Right lobe of liver (tissue), 6 donors: ENCODE measurements around the gene ATP6V0E1. TPM values are rescaled to one million over a fixed set of nuclear protein-coding genes. Genes with fewer than 3 reads are reported as not detected.
"Not testable (repeated sequence)": the region's sequence is repeated elsewhere in the genome, so short reads cannot be mapped to it uniquely, and the experiment has no call there.

Experiments used
- ATAC-seq, 4 donors: fragments of 200-7000 bp; cut with Tn5 transposase; one replicate each; pipeline ENCODE4 v1.9.1; 2020; ENCODE audit warnings: mild to moderate bottlenecking in 4 of 4, moderate library complexity in 4 of 4
- DNase-seq, 3 donors: peaks; one replicate each; pipeline ENCODE4 v3.0.0-alpha.2; 2020
- H3K27ac ChIP-seq, 3 donors: fragments of 200-600 bp; one replicate each; pipeline ENCODE4 v1.8.0; 2022
- H3K27me3 ChIP-seq, 2 donors: fragments of 200-600 bp; one replicate each; pipeline ENCODE4 v1.8.0; 2022
- H3K36me3 ChIP-seq, 4 donors: fragments of 200-600 bp; sonication (generic) in 1 of 4; one replicate each; pipeline versions ENCODE4 v1.5.1 to v1.8.0; 2017 to 2022; ENCODE audit warnings: control low read depth in 1 of 4
- H3K4me1 ChIP-seq, 4 donors: fragments of 200-600 bp; sonication (generic) in 1 of 4; one replicate each; pipeline versions ENCODE4 v1.5.1 to v1.8.0; 2017 to 2022; ENCODE audit warnings: control low read depth in 1 of 4
- H3K4me3 ChIP-seq, 3 donors: fragments of 200-600 bp; one replicate each; pipeline ENCODE4 v1.8.0; 2022
- H3K9me3 ChIP-seq, 4 donors: fragments of 200-600 bp; sonication (generic) in 1 of 4; one replicate each; pipeline versions ENCODE4 v1.5.1 to v1.8.0; 2017 to 2022; ENCODE audit warnings: control low read depth in 1 of 4
- CTCF ChIP-seq, 4 donors: fragments of 200-600 bp in 3 of 4; fragments of 450-650 bp in 1 of 4; IDR thresholded peaks; one replicate each; pipeline versions ENCODE4 v1.5.1 to v1.8.0; 2016 to 2022; ENCODE audit warnings: antibody characterized with exemption in 4 of 4, mild to moderate bottlenecking in 2 of 4
- POLR2A ChIP-seq: fragments of 450-650 bp; IDR thresholded peaks from one replicate; pipeline ENCODE4 v1.6.1; 2017; ENCODE audit warnings: antibody characterized with exemption, mild to moderate bottlenecking
- whole genome bisulfite sequencing: methylation state at CpG from one replicate; pipeline ENCODE4 v1.1.6; 2018; ENCODE audit warnings: low coverage, low lambda C conversion rate; ENCODE audit not compliant: insufficient coverage; ENCODE audit errors: missing lambda C conversion rate; 5-methylcytosine and 5-hydroxymethylcytosine counted together
- intact Hi-C, 2 donors: fragments of 100-400 bp; cut with DNase I; formaldehyde crosslinking; loops; one replicate each; pipeline versions ENCODE4 v1.11.2 to v1.14.1; 2022
- total RNA-seq, 6 experiments: library from RNA; depleted of rRNA in 2 of 6; stranded (reverse); fragments of >200 nt in 2 of 6; fragmentation: NEBNext Ultra II Directional in 3 of 6; extraction: Animal tissue kit (Norgen Biotek cat#: 25700) in 3 of 6; gene quantifications; one replicate each; pipeline versions ENCODE4 v1.1.0 to v1.2.4, GENCODE V29; 2016 to 2023
- donor health status: DM: no; HTN: yes; CAD: no.
- donor health status: DM: no; HTN: no; CAD: no.
- donor health status: DM: no; HTN: no; CAD: no.
- donor health status: DM: no; HTN: yes; CAD: no.
- donor health status: DM: no; HTN: yes; CAD: no.

ATP6V0E1 gene
- total RNA-seq, 6 experiments from 2014 or later: 83.1 to 202 (median 116) TPM

GRCh38 chr5:173028811-173029327 lies 45.3 kb downstream of the ATP6V0E1 start:
- H3K27me3 ChIP-seq: no peaks in the 10 kb centered on the region
- H3K36me3 ChIP-seq: no peaks in the 10 kb centered on the region
- TF ChIP-seq POLR2A (no peak), CTCF (IDR thresholded peaks at IDR 0.05) (no peak)
- DNase-seq (no peak), ATAC-seq (peak in 1 of 4 donors; percentile 11)
- WGBS: 60% methylated on average over 3 of the region's 4 CpGs
- intact Hi-C loops: no loop called here
- H3K9me3 ChIP-seq: no peaks in the 10 kb centered on the region
- no peak overlapping the region for H3K4me3 ChIP-seq
- peaks cover 0 to 28% (median 2%) of the 10 kb centered on the region in 4 donors for H3K4me1 ChIP-seq
- peak overlapping the region in 2 of 3 donors; percentile 7 to 15 for H3K27ac ChIP-seq

DNA sequence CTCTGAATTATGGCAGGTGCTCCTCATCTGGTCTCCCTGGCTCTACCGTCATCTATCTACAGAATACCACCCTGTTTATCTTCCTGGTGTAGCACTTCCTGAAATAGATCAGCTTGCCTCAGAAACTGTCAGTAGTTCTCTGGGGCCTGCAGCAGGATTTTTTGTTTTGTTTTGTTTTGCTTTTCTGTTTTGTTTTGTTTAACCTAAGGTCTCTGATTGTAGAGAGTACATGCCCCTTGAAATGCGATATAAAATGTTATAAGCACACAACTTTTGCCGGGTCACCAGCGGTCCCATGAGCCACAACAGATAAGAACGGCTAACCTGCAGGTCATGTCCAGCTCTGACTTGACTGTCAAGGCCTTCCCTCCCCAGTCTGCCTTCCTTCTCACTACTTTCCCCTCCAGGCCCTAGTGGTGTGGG lies 45.9 kb downstream of the ATP6V0E1 start:
- Histone ChIP-seq H3K27me3 (no peaks in the 10 kb centered on the region), H3K9me3 (no peaks in the 10 kb centered on the region), H3K4me3 (no peak overlapping the region), H3K4me1 (peaks cover 0 to 28% (median 2%) of the 10 kb centered on the region in 4 donors), H3K27ac (peak overlapping the region in 2 of 3 donors; percentile 7 to 26), H3K36me3 (peaks cover 0 to 2% (median 0%) of the 10 kb centered on the region in 4 donors)
- 33% methylated on average over 5 of the region's 5 CpGs for WGBS
- intact Hi-C loops: no loop called here
- TF ChIP-seq CTCF (IDR thresholded peaks at IDR 0.05) (no peak), POLR2A (no peak)
- DNase-seq (no peak), ATAC-seq (peak; percentile 47 to 69 (median 64))

- intact Hi-C loops, ATAC-seq, H3K4me3 ChIP-seq, H3K27ac ChIP-seq, DNase-seq, H3K27me3 ChIP-seq, H3K36me3 ChIP-seq, H3K9me3 ChIP-seq: not testable (repeated sequence)
- WGBS: 100% methylated on average over 3 of the region's 3 CpGs
- peaks cover 0 to 28% (median 2%) of the 10 kb centered on the region in 4 donors for H3K4me1 ChIP-seq
Observed at GRCh38 chr5:173032096-173032495, 48.5 kb downstream of the ATP6V0E1 start.

GRCh38 chr5:173032730-173033129 lies 49.2 kb downstream of the ATP6V0E1 start:
- no peak for ATAC-seq
- WGBS: 94% methylated on average over 2 of the region's 3 CpGs
- intact Hi-C loops: no loop called here
- Histone ChIP-seq H3K36me3 (peaks cover 0 to 8% (median 0%) of the 10 kb centered on the region in 4 donors), H3K9me3 (no peaks in the 10 kb centered on the region), H3K27ac (no peak overlapping the region), H3K4me3 (no peak overlapping the region), H3K4me1 (peaks cover 0 to 26% (median 2%) of the 10 kb centered on the region in 4 donors), H3K27me3 (no peaks in the 10 kb centered on the region)
- DNase-seq: no peak
- TF ChIP-seq CTCF (IDR thresholded peaks at IDR 0.05) (no peak), POLR2A (no peak)

- ATAC-seq (no peak), DNase-seq (no peak)
- H3K27me3 ChIP-seq: no peaks in the 10 kb centered on the region
- TF ChIP-seq POLR2A (no peak), CTCF (IDR thresholded peaks at IDR 0.05) (no peak)
- H3K36me3 ChIP-seq: peaks cover 0 to 8% (median 0%) of the 10 kb centered on the region in 4 donors
- WGBS: 60% methylated on average over 4 of the region's 6 CpGs
- H3K4me3 ChIP-seq: no peak overlapping the region
- H3K4me1 ChIP-seq: peaks cover 0 to 14% (median 0%) of the 10 kb centered on the region in 4 donors
- no peak overlapping the region for H3K27ac ChIP-seq
- intact Hi-C loops: no loop called here
- no peaks in the 10 kb centered on the region for H3K9me3 ChIP-seq
Observed at GRCh38 chr5:173033923-173034322, 50.4 kb downstream of the ATP6V0E1 start.
